ENCODE results near the gene C13orf42.
A peak's percentile ranks its signal among the peaks of the same experiment; 100 is the strongest.
"Not testable (repeated sequence)": the region's sequence is repeated elsewhere in the genome, so short reads cannot be mapped to it uniquely, and the experiment has no call there.

C13orf42 gene

DNA sequence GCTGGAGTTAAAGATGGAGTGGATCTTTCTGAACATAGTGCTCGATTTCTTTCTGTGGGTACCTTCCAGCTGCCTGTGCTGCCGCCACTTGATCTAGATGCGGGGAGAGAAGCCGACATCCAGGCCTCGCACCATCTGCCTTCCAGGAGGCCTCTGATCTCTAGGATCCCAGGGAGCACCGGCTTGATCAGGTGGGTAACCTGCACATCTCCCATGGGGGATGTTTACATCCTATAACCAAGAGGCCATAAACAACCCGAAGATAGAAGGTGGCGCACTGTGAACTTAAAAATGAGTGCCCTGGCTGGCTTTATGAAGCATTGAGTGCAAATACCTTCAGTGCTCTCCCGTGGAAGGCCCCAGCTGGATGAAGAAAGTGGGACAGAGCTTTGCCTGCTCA lies at the start of gene C13orf42:
C13orf42 (minus strand) TSS at position 101 of the 400 bp plus-strand sequence; CDS start at position 36, 65 bp downstream.
- no peak for DNase-seq

- DNase-seq, result no peak
These were observed 47.9 kb upstream of the C13orf42 start for GRCh38 chr13:51158880-51159518.

GRCh38 chr13:51158365-51158764 lies 47.3 kb upstream of the C13orf42 start:
- no peak for DNase-seq

- DNase-seq, result no peak
These were observed 45.6 kb upstream of the C13orf42 start for GRCh38 chr13:51156648-51157047.

DNA sequence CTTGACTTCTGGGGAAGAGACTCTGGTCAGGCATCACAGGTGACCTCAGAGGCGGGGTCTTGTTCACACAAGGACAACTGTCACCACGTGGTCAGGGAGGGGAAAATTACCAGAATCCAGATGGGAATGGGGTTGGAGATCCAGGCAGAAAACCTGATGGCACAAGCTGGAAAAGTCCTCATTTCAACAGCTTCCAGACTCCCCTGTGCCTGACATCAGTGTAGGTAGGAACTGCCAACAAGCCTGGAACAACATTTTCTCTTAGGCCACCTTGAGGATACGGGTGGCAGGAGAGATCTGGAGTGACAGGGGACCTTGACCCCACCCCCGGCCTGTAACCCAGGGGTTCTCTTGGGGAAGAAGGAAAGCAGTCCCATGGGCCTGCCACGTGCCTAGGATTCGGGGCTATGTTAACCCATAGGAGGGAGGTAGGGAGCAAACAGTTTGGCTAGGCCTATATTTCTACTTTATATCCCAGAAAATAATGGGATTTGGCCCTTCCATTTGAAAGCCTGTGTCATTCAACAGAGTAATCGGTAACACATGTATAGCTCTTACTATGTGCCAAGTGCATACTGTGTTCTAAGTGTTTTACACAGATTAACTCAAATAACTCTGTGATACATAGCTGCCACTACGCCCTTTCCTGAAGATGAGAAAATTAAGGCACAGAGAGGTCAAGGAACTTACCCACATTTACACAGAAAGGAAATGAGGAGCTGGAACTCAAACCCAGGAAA lies 44.9 kb upstream of the C13orf42 start:
- DNase-seq, result no peak

DNA sequence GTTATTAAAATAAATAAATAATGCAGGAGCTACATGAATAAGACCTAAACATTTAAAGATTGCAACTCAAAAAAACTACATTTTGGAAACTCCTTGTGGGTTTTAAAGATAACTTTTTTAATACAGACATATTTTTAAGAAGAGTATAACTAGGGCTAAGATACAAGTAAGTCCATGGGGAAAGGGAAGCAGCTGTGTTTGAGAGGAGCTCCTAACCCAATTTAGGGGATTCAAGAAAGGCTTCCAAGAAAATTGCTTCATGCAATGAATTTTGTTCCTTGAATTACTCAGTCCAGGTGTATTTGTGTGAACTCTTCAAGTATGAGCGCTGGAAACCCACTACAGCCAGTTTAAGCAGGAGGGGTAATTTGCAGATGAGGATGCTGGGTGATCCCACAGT lies 44.1 kb upstream of the C13orf42 start:
- no peak for DNase-seq

DNA sequence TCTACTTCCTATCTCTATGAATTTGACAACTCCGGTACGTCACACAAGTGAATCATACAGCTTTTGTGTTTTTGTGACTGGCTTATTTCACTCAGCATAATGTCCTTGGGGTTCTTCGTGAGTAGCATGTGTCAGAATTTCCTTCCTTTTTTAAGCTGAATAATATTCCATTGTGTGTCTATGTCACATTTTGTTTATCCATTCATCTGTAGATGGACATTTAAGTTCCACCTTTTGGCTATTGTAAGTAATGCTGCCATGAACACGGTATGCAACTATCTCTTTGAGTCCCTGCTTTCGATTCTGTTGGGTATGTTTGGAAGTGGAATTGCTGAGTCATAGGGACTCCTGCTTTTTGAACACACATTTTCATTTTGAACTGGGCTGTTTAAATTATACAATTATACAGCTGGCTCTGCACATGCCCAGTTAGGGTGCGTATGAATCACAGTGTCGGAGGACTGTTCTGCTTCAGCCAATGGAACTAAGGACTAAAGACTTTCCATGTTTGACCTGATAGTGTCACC lies 43.0 kb upstream of the C13orf42 start:
- no peak for DNase-seq

DNA sequence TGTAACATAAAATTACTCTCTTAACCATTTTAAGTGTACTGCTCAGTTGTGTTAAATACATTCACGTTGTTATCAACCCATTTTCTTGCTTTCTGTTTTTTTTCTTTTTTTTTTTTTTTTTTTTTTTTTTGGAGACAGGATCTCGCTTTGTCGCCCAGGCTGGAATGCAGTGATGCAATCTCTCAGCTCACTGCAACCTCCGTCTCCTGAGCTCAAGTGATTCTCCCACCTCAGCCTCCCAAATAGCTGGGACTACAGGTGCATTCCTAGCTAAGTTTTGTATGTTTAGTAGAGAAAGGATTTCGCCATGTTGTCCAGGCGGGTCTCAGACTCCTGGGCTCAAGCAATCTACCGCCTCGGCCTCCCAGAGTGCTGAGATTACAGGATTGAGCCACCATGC lies 42.5 kb upstream of the C13orf42 start:
- DNase-seq, result no peak

- DNase-seq, result no peak
These were observed 41.6 kb upstream of the C13orf42 start for GRCh38 chr13:51152701-51153100.

- DNase-seq, result no peak
These were observed 40.4 kb upstream of the C13orf42 start for GRCh38 chr13:51151463-51151862.

DNA sequence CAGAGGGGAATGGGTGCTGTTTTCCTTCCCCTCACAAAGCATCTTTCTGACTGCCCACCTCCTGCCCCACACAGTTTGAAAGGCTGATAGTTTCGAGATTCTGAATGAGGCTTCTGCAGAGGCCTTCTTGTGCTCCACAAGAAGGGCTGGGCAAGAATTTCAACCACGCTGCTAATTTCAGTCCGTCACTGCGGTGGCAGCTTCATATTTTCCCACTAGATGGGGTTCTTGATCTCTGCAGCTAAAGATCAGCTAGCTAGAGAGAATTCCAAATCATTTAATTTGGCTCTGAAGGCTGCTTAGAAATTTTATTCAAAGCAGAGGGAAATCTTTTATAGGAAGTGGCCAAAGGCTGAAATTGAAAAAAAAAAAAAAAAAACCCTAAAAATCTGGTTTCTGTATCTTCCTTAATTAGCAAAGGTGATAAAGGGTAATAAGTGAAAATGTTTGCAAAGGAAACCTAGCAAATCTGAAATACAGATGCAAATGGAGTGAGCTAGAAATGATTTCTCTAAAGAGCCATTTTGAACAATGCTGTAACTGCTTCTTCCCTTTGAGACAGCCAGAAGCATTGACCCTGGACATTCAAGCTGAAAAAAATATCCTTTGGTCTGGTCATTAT lies 38.0 kb upstream of the C13orf42 start:
- peak; percentile 7 for DNase-seq

GRCh38 chr13:51148223-51148951 lies 37.3 kb upstream of the C13orf42 start:
- peak; percentile 9 for DNase-seq

DNA sequence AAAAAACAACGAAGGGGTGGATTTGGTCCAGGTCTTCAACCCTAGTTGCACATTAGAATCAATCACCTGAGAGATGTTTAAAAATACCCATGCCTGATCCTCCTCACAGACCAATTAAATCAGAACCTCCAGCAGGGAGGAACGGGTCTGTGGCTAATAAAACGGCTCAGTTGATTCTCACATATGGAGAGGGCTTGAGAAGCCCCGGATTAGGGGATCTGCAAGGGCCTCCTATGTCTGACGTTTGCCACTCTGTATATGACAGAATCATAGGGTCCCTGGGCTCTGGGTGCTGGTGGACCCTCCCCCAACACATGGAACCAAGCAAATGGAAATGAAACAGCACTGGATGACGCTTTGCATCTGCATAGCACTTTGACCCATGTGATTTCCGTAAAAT lies 36.7 kb upstream of the C13orf42 start:
- no peak for DNase-seq

GRCh38 chr13:51146667-51147066 lies 35.6 kb upstream of the C13orf42 start:
- no peak for DNase-seq

- no peak for DNase-seq
These were observed 26.2 kb upstream of the C13orf42 start for GRCh38 chr13:51137250-51137649.

DNA sequence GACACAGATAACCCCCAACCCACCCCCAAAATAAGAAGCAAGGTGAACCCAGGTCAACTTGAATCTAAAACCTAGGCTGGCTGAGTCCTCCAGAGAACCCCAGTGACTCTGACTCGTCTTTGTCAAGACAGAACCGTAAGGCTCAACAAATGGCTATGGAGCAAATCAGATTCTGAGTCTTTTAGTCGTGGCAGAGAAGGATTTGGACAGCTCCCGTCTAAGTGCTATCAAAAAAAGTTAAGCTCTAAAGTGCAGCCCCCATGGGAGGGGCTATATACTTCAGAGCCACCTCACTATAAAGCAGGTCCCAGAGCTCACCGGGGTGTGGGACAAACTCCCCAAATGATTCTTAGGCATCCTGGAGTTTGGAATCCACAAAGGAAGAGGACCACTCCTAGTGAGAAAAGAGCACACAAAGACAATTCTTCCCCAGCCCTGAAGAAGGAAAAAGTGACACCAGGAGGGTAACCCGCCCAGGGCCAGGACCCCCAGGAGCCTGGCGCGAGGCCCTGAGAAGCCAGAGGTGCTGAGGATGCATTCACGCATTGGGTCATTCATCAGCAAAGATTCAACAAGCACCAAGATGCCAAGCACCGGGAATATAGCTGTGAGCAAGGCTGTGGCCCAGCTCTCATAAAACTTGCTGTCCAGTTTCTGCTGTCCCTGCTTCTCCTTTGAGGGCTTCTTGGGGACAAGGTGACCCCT lies 25.4 kb upstream of the C13orf42 start:
- DNase-seq, result no peak

DNA sequence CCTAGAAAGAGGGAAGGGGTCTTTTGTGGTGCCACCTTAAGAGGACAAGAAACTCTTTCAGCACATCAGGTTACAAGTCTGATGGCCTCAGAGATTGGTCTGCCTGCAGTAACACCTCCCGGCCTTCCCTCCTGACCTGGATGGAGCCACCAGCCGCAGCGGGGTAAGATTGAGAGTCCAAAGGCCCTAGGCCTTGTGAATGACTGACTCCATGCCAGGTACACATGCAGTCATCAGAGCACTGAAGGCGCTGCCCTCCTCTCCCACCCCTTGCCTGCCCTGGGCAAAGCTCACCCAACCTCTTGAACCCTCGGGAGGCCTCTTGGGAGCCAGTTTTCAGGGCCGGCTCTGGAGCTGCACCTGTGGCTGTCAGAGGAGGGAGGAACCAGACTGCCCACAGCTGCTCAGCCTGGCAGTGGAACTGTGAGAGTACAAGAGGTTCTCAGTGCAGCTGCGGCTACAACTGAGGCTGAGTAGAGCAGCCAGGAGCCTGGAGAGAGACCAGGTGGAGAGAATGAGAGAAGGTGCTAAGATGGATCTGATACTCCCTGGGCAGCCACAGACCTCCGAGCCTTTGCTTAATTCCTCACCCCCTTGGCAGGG lies 23.8 kb upstream of the C13orf42 start:
- no peak for DNase-seq

- no peak for DNase-seq
These were observed 19.3 kb upstream of the C13orf42 start for GRCh38 chr13:51130348-51130747.

GRCh38 chr13:51125495-51126226 lies 14.6 kb upstream of the C13orf42 start:
- DNase-seq, result peak; percentile 51

DNA sequence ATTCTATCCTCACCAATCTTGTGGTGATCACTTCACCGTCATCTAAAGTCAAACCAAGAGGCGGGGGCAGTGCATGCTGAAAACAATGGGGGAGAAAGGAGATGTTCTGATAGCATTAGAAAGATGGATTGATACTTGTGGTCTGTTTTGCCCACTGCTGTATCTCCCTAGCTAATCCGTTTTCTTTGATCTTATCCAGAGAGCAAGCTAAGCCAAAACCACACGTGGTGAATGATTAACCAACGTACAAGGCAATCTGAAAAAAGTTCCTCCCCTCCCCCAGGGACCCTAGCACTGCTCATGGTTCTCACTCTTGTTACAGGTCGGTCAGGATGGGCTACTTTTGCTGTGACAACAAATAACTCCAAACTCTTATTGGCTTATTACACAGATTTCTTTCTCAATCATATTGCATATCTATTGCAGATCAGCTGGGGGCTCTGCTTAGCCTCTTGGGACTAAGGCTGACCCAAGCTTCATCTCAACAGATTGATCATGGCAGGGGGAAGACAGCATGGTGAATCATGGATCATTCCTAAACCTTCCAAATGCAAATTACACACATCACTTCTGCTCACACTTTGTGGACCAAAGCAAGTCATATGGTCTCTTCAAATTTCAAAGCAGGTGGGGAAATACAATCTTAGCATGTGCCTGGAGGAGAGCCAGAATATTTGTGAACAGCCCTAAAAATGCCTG lies 11.9 kb upstream of the C13orf42 start:
- no peak for DNase-seq

DNA sequence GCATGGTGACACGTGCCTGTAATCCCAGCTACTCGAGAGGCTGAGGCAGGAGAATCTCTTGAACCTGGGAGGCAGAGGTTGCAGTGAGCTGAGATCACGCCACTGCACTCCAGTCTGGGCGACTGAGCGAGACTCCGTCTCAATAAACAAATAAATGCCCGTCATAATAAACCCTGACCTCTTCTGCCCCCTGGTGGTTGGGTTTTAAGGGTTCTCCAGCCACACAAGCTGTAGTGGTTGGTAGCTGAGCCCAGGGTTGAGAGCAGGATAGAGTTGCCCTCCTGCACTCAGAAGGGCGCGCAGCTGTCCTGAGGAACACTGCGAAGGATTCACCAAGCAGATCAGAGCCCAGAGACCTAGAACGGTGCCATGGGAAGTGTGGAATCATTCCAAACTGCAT lies 9.8 kb upstream of the C13orf42 start:
- DNase-seq, result not testable (repeated sequence)
